ENCODE data around the gene SLC17A9.

Gene SLC17A9

GRCh38 chr20:62952373-62952967 lies at the start of gene SLC17A9:
Gene SLC17A9 (plus strand): TSS chr20:62952709. CDS start chr20:62952831, 122 bp downstream.
- in situ Hi-C loops (cut with MboI; ENCODE audit: low sequenced_read_pairs) = no loop called here

GRCh38 chr20:62902926-62903615 lies 49.4 kb upstream of the SLC17A9 start:
- in situ Hi-C loops (cut with MboI; ENCODE audit: low sequenced_read_pairs) = no loop called here

- in situ Hi-C loops (cut with MboI; ENCODE audit: low sequenced_read_pairs) = no loop called here
Observed at GRCh38 chr20:62905536-62906117, 46.9 kb upstream of the SLC17A9 start.

GRCh38 chr20:62906209-62906608 lies 46.3 kb upstream of the SLC17A9 start:
- in situ Hi-C loops (cut with MboI; ENCODE audit: low sequenced_read_pairs) = no loop called here

- in situ Hi-C loops (cut with MboI; ENCODE audit: low sequenced_read_pairs) = no loop called here
Observed at GRCh38 chr20:62906647-62907375, 45.7 kb upstream of the SLC17A9 start.

- in situ Hi-C loops (cut with MboI; ENCODE audit: low sequenced_read_pairs) = no loop called here
Observed at GRCh38 chr20:62907384-62908317, 44.9 kb upstream of the SLC17A9 start.

- in situ Hi-C loops (cut with MboI; ENCODE audit: low sequenced_read_pairs) = no loop called here
Observed at GRCh38 chr20:62908971-62909791, 43.3 kb upstream of the SLC17A9 start.

- in situ Hi-C loops (cut with MboI; ENCODE audit: low sequenced_read_pairs) = no loop called here
Observed at GRCh38 chr20:62910217-62910766, 42.2 kb upstream of the SLC17A9 start.

GRCh38 chr20:62910777-62911497 lies 41.6 kb upstream of the SLC17A9 start:
- in situ Hi-C loops (cut with MboI; ENCODE audit: low sequenced_read_pairs) = no loop called here

- in situ Hi-C loops (cut with MboI; ENCODE audit: low sequenced_read_pairs) = no loop called here
Observed at GRCh38 chr20:62911701-62912280, 40.7 kb upstream of the SLC17A9 start.

- in situ Hi-C loops (cut with MboI; ENCODE audit: low sequenced_read_pairs) = no loop called here
Observed at GRCh38 chr20:62913043-62913630, 39.4 kb upstream of the SLC17A9 start.

GRCh38 chr20:62914436-62914835 lies 38.1 kb upstream of the SLC17A9 start:
- in situ Hi-C loops (cut with MboI; ENCODE audit: low sequenced_read_pairs) = no loop called here

GRCh38 chr20:62914970-62915457 lies 37.5 kb upstream of the SLC17A9 start:
- in situ Hi-C loops (cut with MboI; ENCODE audit: low sequenced_read_pairs) = no loop called here

- in situ Hi-C loops (cut with MboI; ENCODE audit: low sequenced_read_pairs) = no loop called here
Observed at GRCh38 chr20:62916703-62917476, 35.6 kb upstream of the SLC17A9 start.

GRCh38 chr20:62917720-62918119 lies 34.8 kb upstream of the SLC17A9 start:
- in situ Hi-C loops (cut with MboI; ENCODE audit: low sequenced_read_pairs) = no loop called here

- in situ Hi-C loops (cut with MboI; ENCODE audit: low sequenced_read_pairs) = no loop called here
Observed at GRCh38 chr20:62918147-62918546, 34.4 kb upstream of the SLC17A9 start.

GRCh38 chr20:62918831-62919230 lies 33.7 kb upstream of the SLC17A9 start:
- in situ Hi-C loops (cut with MboI; ENCODE audit: low sequenced_read_pairs) = no loop called here

Measured in HL-60/S4 treated with retinoic acid at 250 ng/mL for 4 days and 3 days (cell line).